Subcutaneous abdominal adipose tissue (tissue), 5 donors: Measurements from ENCODE around the gene CARM1.
A peak's percentile ranks its signal among the peaks of the same experiment; 100 is the strongest.
"Not testable (repeated sequence)": the region's sequence is repeated elsewhere in the genome, so short reads cannot be mapped to it uniquely, and the experiment has no call there.

Experiments used
- H3K27ac ChIP-seq: one replicate; pipeline ENCODE4 v1.7.0; 2013; ENCODE audit warnings: low read depth, mild to moderate bottlenecking, inconsistent platforms, low read length, moderate library complexity
- H3K27me3 ChIP-seq, 5 donors: one replicate each; pipeline ENCODE4 v1.7.0; 2013; ENCODE audit warnings: low read length in 5 of 5, inconsistent platforms in 1 of 5; ENCODE audit not compliant: control insufficient read depth in 5 of 5, insufficient read depth in 4 of 5
- H3K36me3 ChIP-seq, 5 donors: one replicate each; pipeline ENCODE4 v1.7.0; 2013; ENCODE audit warnings: low read length in 5 of 5; ENCODE audit not compliant: control insufficient read depth in 5 of 5, insufficient read depth in 5 of 5
- H3K4me1 ChIP-seq, 5 donors: one replicate each; pipeline ENCODE4 v1.7.0; 2013; ENCODE audit warnings: low read length in 5 of 5, mild to moderate bottlenecking in 3 of 5, moderate library complexity in 1 of 5; ENCODE audit not compliant: control insufficient read depth in 5 of 5, insufficient read depth in 5 of 5
- H3K4me3 ChIP-seq, 5 donors: one replicate each; pipeline ENCODE4 v1.7.0; 2013; ENCODE audit warnings: low read length in 5 of 5, low read depth in 1 of 5
- H3K9ac ChIP-seq, 5 donors: one replicate each; pipeline ENCODE4 v1.7.0; 2013; ENCODE audit warnings: low read length in 5 of 5, mild to moderate bottlenecking in 4 of 5, moderate library complexity in 3 of 5
- H3K9me3 ChIP-seq, 5 donors: one replicate each; pipeline ENCODE4 v1.7.0; 2013; ENCODE audit warnings: low read length in 5 of 5; ENCODE audit not compliant: control insufficient read depth in 5 of 5
- donor health status: healthy.
- donor health status: healthy.
- donor health status: healthy.
- donor health status: healthy.
- donor health status: healthy.

Gene CARM1

DNA sequence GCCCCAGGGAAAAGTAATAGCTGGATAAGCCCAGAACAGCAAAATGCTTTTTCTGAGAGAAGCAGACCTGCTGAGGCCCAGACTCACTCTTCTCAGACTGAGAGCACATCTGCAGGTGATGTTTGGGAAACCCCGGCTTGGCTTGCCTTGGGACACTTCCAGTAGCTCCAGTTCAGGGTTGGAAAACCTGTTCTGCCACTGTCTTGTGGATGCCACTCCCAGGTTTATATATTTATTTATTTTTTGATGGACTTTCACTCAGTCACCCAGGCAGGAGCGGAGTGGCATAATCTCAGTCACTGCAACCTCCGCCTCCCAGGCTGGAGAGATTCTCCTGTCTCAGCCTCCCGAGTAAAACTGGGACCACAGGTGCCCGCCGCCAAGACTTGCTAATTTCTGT lies 81.5 kb downstream of the CARM1 start:
- Histone ChIP-seq H3K9me3 (no peaks in the 10 kb centered on the region), H3K27ac (no peak overlapping the region), H3K27me3 (no peaks in the 10 kb centered on the region), H3K9ac (no peak overlapping the region), H3K36me3 (no peaks in the 10 kb centered on the region), H3K4me3 (no peak overlapping the region), H3K4me1 (no peaks in the 10 kb centered on the region)

DNA sequence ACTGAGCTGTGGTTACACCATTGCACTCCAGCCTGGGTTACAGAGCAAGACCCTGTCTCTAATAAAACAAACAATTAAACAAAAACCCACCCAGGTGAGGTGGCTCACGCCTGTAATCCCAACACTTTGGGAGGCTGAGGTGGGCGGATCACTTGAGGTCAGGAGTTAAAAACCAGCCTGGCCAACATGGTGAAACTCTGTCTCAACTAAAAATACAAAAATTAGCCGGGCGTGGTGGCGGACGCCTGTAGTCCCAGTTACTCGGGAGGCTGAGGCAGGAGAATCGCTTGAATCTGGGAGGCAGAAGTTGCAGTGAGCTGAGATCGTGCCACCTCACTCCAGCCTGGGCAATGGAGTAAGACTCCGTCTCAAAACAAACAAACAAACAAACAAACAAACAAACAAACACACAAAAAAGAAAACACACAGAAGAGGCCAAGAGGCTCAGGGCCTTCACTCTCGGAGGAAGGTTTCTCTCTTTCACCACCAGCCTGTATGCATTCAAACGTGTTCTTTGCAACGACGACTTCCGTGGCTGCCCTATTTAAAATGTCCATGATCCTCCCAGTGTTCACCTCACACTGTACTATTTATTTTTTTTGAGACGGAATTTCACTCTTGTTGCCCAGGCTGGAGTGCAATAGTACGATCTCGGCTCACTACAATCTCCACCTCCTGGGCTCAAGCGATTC lies 88.1 kb downstream of the CARM1 start:
- H3K27me3 ChIP-seq, H3K9me3 ChIP-seq, H3K36me3 ChIP-seq: not testable (repeated sequence)
- Histone ChIP-seq H3K9ac (peak overlapping the region in 1 of 5 donors; percentile 90), H3K4me3 (peak overlapping the region in 4 of 5 donors; percentile 75 to 87 (median 82)), H3K27ac (peak overlapping the region; percentile 78), H3K4me1 (peaks cover 5 to 36% (median 25%) of the 10 kb centered on the region in 5 donors)

DNA sequence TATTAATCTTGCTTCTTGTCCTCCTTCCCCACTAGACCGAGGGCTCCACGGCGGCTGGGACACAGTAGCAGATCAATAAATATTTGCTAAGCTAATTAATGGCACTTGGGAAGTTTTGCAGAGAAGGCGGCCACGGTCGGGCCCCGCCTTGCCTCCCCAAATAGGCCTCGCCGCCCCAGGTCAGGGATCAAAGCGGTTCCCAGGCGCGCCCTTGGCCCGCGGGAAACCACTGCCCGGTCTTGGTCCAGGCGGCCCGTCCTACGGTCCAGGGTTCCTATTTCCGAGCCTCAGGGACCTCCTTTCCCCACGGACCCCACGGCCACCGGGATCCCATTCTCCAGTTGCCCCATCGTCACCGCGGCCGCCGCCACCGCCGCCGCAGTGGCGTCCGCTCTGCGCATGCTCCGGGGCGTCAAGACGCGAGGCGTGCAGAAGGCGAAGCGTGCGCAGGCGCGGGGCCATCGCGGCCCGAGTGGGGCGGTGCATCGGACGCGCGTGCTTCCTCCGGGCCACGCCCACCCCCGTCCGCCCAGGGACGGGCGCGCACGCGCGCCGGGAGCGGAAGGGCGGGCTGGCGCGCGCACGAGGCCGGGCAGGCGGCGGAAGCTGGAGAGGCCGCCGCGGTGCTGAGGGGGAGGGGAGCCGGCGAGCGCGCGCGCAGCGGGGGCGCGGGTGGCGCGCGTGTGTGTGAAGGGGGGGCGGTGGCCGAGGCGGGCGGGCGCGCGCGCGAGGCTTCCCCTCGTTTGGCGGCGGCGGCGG lies 89.1 kb downstream of the CARM1 start, which contains the start of gene SMARCA4:
TSS of gene SMARCA4 (plus strand) at position 717 of the 759 bp plus-strand sequence. CDS start 23,122 bp downstream, outside the sequence.
- Histone ChIP-seq H3K27ac (peak within 1 kb of the TSS; percentile 78), H3K9me3 (no peaks in the 10 kb centered on the region), H3K9ac (peak within 1 kb of the TSS; percentile 84 to 95 (median 90)), H3K36me3 (peaks cover 0 to 3% (median 0%) of the 10 kb centered on the region in 5 donors), H3K4me1 (peaks cover 5 to 36% (median 25%) of the 10 kb centered on the region in 5 donors), H3K27me3 (no peaks in the 10 kb centered on the region), H3K4me3 (peak within 1 kb of the TSS; percentile 89 to 92 (median 90))

DNA sequence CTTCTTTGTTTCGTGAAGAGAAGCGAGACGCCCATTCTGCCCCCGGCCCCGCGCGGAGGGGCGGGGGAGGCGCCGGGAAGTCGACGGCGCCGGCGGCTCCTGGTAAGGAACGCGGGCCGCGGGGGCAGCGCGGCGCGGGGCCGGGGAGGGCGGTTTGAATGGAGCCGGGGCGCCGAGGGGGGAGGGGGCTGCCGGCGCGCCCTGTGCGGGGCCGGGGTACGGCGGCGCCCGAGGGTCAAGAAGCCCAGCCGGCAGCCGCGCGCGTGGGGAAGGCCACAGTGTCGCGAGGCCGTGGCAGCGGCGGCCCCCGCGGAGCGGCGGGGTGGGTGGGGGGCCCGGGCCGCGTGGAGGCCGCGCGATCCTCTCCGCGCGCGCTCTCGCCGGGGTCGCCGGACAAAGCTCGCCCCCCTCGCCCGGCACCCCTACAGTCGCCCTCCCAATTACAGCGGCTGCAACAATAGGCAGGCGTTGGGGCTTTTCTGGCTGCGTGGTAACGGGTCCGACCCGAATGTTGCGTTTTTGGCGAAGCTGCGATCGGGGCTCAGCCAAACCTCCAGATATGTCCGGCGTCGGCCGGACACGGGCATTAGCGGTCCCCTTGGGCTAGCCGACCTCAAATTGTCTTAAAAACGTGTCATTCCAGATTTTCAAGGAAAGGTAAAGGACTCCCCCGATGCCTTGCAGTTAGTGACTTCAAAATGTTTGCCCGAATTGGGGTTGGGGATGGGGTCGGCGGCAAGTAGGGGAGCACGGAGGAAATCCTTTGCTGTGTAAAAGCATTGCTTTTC lies 89.9 kb downstream of the CARM1 start:
- Histone ChIP-seq H3K4me1 (peaks cover 5 to 36% (median 25%) of the 10 kb centered on the region in 5 donors), H3K36me3 (peaks cover 0 to 3% (median 0%) of the 10 kb centered on the region in 5 donors), H3K9ac (peak overlapping the region; percentile 84 to 88 (median 85)), H3K9me3 (no peaks in the 10 kb centered on the region), H3K27ac (peak overlapping the region; percentile 72), H3K4me3 (peak overlapping the region; percentile 89 to 92 (median 90)), H3K27me3 (no peaks in the 10 kb centered on the region)

DNA sequence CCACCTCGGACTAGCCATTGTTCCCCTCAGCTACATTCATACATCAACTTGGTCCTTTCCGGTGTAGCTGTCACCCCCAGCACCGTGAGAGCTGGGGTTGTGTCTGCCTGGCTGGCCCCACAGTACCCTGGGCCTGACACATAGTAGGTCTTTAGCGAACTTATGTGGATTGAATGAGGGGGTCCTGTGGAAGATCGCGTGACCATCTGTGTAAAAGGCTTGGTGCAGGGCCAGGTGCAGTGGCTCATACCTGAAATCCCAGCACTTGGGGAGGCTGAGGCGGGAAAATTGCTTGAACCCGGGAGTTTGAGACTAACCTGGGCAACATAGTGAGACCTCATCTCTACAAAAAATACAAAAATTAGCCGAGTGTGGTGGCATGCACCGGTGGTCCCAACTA lies 91.5 kb downstream of the CARM1 start:
- peaks cover 0 to 3% (median 0%) of the 10 kb centered on the region in 5 donors for H3K36me3 ChIP-seq
- peaks cover 5 to 36% (median 25%) of the 10 kb centered on the region in 5 donors for H3K4me1 ChIP-seq
- H3K27me3 ChIP-seq = no peaks in the 10 kb centered on the region
- H3K9me3 ChIP-seq = no peaks in the 10 kb centered on the region
- no peak overlapping the region for H3K4me3 ChIP-seq
- H3K27ac ChIP-seq = no peak overlapping the region
- no peak overlapping the region for H3K9ac ChIP-seq

DNA sequence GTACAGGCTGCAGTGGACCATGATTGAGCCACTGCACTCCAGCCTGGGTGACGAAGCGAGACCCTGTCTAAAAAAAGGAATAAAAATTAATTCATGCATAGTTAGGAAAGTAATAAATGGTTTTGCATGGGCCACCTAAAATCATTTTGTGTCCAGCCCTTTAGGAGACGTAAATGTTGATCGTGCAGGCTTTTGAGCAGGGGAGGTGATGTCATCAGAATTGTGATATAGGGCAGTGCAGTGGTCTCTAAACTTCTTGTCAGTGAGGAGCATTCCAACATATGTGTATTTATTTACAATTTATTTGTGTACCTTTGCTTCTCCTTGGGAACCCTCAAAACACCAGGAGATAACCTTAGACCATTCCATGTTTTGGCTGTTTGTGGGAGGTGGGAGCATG lies 92.5 kb downstream of the CARM1 start:
- H3K9ac ChIP-seq = no peak overlapping the region
- peaks cover 0 to 3% (median 0%) of the 10 kb centered on the region in 5 donors for H3K36me3 ChIP-seq
- no peaks in the 10 kb centered on the region for H3K27me3 ChIP-seq
- H3K9me3 ChIP-seq = no peaks in the 10 kb centered on the region
- H3K4me3 ChIP-seq = no peak overlapping the region
- H3K27ac ChIP-seq = no peak overlapping the region
- peaks cover 5 to 40% (median 26%) of the 10 kb centered on the region in 5 donors for H3K4me1 ChIP-seq

DNA sequence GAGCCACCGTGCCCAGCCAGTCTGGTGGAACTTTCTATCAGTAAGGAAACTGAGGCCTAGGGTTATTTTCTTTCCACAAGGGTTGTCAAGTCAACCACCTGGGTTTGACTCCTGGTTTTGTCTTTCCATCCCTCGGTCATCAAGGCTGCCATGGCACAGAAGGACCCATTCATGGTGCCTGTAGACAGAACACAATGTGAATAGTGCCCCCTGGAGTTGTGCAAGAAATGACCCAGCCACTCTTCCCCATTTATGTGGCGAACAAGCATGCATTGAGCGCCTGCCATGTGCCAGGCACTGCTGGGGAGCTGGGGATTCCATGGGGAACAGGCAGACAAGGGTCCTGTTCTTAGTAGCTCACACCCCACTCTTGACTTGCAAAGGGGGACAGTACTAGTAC lies 93.5 kb downstream of the CARM1 start:
- H3K4me1 ChIP-seq = peaks cover 5 to 37% (median 21%) of the 10 kb centered on the region in 5 donors

DNA sequence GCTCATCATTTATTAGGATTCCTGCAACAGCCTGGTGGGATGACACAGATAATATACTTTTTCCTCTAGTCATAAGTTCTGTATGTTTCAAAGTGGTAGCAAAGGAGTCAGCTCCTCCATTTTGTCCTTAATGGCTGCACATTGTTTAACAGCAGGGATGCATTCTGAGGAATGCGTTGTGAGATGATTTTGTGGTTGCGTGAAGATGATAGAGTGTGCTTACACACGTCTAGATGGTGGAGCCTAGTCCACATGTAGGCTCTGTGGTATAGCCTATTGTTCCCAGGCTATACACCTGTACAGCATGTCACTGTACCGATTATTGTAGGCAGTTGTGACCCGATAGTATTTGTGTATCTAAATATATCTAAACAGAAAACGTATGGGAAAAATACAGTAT lies 94.0 kb downstream of the CARM1 start:
- Histone ChIP-seq H3K9ac (no peak overlapping the region), H3K9me3 (no peaks in the 10 kb centered on the region), H3K27ac (no peak overlapping the region), H3K4me1 (peaks cover 5 to 32% (median 18%) of the 10 kb centered on the region in 5 donors), H3K4me3 (no peak overlapping the region), H3K36me3 (peaks cover 0 to 3% (median 0%) of the 10 kb centered on the region in 5 donors), H3K27me3 (no peaks in the 10 kb centered on the region)

More for the DNA sequence above, 93.5 kb downstream of the CARM1 start:
- Histone ChIP-seq H3K9me3 (no peaks in the 10 kb centered on the region), H3K36me3 (peaks cover 0 to 3% (median 0%) of the 10 kb centered on the region in 5 donors), H3K9ac (no peak overlapping the region), H3K27me3 (no peaks in the 10 kb centered on the region), H3K27ac (no peak overlapping the region), H3K4me3 (no peak overlapping the region)

DNA sequence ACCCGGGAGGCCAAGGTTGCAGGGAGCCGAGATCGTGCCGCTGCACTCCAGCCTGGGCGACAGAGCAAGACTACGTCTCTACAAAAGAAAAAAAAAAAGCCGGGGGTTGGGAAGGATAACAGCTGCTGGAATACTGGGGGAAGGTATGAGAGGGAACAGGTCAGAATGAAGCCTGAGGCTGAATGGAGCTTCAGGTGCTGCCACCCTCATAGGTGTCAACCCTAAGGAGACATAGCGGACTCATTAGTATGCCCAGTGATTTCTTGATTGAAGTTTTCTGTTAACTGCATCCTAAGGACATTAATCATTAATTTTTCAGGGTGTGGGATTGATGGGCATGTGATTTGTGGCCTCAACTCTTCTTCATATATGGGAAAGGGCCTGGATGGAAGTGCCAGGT lies 95.5 kb downstream of the CARM1 start:
- peaks cover 0 to 3% (median 0%) of the 10 kb centered on the region in 5 donors for H3K36me3 ChIP-seq
- no peak overlapping the region for H3K9ac ChIP-seq
- no peak overlapping the region for H3K27ac ChIP-seq
- H3K27me3 ChIP-seq = no peaks in the 10 kb centered on the region
- H3K4me3 ChIP-seq = no peak overlapping the region
- peaks cover 5 to 26% (median 18%) of the 10 kb centered on the region in 5 donors for H3K4me1 ChIP-seq
- H3K9me3 ChIP-seq = no peaks in the 10 kb centered on the region
